Measurements from ENCODE around the gene ERBB4.
"Not testable (repeated sequence)": the region's sequence is repeated elsewhere in the genome, so short reads cannot be mapped to it uniquely, and the experiment has no call there.

Gene ERBB4

GRCh38 chr2:211793690-211794089 is 744.9 kb downstream of the ERBB4 start:
- no peak for DNase-seq

GRCh38 chr2:211789982-211790381 is 748.6 kb downstream of the ERBB4 start:
- no peak for DNase-seq

DNA sequence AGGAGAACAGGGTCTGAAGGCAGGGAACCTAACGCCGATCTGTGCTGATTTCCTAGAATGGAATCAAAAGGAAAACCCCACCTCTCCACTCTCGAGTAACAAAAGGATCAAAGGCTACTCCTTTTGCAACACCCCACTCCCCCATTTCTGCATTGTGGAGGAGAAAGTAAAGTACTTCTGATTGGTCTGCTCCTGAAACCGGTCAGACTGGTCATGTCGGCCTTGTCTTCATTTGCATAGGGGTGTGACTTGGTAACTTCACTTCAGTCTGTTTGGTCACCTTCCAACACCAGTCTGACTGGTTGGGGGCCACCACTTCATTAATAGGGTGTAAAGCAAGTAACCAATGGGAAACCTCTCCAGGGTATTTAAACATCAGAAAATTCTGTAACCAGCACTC is 771.9 kb downstream of the ERBB4 start:
- DNase-seq = peak; percentile 31

DNA sequence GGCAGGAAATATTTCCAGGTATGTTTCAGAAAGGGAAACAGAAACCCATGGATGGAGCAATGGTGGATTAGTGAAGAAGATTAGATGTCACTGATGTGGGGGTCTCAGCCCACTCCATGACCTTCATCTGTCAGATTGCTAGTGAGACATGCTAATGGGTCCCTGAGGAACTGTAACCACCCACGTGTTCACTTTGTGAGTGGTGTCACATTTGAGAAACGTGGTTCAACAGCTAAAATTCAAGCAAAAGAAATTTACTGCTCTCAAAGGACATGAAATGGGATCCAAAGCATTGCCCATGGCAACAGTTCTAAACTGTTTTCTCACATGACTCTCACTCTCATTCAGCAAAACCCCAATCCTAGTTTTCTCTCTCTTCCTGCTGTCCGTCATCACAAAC is 776.1 kb downstream of the ERBB4 start:
- DNase-seq = no peak

DNA sequence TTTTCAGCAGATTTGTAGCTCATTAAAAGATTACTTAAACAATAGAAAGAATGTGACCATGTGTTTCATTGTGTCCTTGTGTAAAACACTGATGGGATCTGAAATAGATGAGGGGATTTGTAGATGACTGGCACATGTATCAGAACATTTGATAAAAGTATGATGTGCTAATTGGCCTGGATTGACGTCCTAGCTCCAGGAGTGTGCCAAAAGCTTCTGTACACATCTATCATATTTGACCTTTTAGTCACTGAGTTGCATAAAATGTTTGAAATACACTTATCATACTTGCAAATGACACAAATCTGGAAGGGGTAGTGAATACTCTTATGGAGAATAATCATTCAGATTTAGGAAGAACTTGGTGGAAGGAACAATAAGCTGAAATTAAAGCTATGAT is 778.5 kb downstream of the ERBB4 start:
- peak; percentile 2 for DNase-seq

GRCh38 chr2:211756266-211756665 is 782.3 kb downstream of the ERBB4 start:
- DNase-seq = no peak

- DNase-seq = no peak
Observed at GRCh38 chr2:211755187-211755586, 783.4 kb downstream of the ERBB4 start.

GRCh38 chr2:211751848-211752247 is 786.8 kb downstream of the ERBB4 start:
- peak; percentile 14 for DNase-seq

DNA sequence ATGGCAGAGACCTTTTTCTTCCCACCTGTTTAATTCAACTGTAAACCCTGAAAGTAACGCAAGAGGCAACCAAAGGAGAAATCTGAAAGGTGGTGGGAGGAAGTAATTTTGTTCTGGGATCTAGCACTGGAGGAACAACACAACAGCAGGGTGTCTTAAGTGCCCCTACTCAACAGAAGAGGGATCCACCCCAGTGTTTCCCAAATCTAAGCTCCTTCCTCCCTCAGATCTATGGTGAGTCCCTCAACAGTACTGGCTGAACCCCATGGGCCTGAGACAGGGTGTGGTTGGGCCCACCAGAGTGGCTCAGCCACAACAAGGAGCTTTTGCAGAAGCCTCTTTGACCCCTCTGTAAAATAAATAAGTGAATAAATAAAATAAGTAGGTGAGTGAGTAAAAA is 790.3 kb downstream of the ERBB4 start:
- DNase-seq = no peak

- DNase-seq = peak; percentile 77
Observed at GRCh38 chr2:211745295-211746097, 793.1 kb downstream of the ERBB4 start.

- peak; percentile 11 for DNase-seq
Observed at GRCh38 chr2:211744379-211744778, 794.2 kb downstream of the ERBB4 start.

GRCh38 chr2:211741966-211742365 is 796.6 kb downstream of the ERBB4 start:
- DNase-seq = peak; percentile 72

GRCh38 chr2:211737282-211737681 is 801.3 kb downstream of the ERBB4 start:
- no peak for DNase-seq

DNA sequence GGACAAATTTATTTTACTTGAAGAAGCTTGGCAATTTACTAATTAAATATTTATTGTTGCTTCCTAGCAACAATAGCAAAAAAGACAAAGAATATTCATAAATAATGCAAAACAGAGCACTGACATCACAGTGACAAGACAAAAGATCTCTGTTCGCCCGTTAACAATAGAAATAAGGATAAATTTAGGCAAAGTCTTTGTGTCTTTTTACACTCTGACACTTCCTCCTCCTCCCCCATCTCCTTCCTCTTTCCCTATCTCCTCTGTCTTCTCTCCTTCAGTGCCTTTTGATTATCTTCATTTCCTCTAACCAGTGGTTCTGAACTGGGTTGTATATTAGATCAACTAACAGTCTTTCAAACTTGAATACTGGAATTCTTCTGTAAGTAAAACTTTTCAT is 808.4 kb downstream of the ERBB4 start:
- no peak for DNase-seq

GRCh38 chr2:211729433-211729832 is 809.2 kb downstream of the ERBB4 start:
- DNase-seq = no peak

- DNase-seq = no peak
Observed at GRCh38 chr2:211724933-211725332, 813.7 kb downstream of the ERBB4 start.

GRCh38 chr2:211723398-211723797 is 815.2 kb downstream of the ERBB4 start:
- no peak for DNase-seq

GRCh38 chr2:211722928-211723327 is 815.7 kb downstream of the ERBB4 start:
- peak; percentile 50 for DNase-seq

DNA sequence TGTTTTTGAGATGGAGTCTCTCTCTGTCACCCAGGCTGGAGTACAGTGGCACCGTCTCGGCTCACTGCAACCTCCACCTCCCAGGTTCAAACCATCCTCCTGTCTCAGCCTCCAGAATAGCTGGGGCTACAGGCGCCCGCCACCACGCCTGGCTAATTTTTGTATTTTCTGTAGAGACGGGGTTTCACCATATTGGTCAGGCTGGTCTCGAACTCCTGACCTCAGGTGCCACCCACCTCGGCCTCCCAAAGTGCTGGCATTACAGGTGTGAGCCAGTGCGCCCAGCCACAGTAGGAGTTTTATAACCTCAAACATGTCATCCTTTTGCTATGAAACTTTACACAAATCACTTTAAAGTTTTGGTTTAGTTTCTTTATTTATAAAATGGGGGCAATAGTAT is 816.7 kb downstream of the ERBB4 start:
- not testable (repeated sequence) for DNase-seq

- DNase-seq = no peak
Observed at GRCh38 chr2:211709389-211709788, 829.2 kb downstream of the ERBB4 start.

DNA sequence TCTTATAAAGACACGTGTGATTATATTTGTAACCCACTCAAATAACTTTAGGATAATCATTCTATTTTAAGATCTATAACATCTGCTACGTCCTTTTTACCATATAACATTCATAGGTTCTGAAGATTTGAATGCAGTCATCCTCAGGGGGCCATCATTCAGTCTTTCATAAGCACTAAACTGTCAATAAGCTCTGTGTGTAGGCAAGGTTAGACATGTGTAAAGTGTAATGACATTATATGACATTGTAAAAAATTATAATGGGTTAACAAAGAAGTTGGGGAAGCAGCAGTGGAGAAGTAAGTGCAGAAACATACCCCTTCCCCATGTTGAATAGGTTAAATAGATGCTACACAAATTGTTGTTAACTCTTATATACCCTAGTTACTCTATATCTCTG is 845.9 kb downstream of the ERBB4 start:
- DNase-seq = no peak

- no peak for DNase-seq
Observed at GRCh38 chr2:211690736-211691135, 847.9 kb downstream of the ERBB4 start.

DNA sequence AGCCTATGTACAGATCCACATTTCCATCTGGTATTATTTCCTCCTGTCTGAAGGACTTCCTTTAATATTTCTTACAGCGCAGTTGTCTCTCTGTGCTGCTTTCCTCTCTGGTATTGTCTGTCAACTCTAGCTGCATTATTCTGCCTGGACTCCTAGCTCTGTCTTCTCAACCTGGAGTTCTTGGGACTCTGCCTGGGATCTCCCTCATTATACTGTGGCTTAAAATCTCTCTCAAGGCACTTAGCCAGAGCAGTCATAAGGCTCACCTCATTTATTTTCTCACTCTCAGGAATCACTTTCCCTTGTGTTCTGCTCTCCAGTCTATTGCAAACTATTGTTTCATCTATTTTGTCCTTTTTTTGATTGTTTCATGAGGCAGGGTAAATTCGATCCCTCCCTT is 850.4 kb downstream of the ERBB4 start:
- DNase-seq = no peak

DNA sequence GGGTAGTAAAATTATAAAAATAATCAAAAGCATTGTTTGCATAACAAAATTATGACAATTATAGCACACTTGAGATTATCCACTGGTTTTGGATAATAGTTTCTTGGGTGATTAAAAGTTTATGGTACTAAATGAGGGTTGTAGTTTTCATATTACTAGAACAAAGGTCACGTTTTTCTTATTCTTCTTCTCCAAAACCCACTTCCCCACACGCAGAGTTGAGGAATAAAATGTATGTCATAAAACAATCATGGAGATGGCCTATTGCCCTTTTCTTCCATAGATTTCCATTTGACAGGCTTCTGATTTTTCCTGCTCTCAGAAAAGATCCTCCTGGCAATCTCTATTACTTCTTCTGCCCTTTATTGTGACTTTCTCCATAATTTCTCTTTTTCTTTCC is 863.9 kb downstream of the ERBB4 start:
- no peak for DNase-seq
